Measurements from ENCODE around the gene PAPLN.

The PAPLN gene

DNA sequence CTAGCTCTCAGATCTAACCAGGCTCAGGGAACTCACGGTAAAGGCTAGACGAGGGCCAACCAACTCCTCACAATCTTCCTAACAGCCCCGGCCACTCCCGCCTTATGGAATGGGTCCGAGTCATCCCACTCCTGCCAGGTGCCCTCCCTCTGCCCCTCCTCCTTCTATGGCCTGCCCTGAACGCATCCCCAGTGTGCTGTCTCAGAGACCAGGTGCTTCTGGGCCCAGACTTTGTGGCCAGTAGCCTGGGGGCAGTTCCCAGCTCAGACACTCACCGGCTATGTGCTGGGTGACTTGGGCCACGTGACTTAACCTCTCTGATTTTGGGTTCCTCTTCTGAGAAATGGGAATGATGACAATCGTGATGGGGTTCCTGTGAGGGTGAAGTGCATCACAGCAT lies 22.5 kb downstream of the PAPLN start:
- in situ Hi-C loops (cut with HindIII; ENCODE audit: low sequenced_read_pairs), result no loop called here
- no peak for DNase-seq (ENCODE audit: low read depth)
- H3K4me3 ChIP-seq (ENCODE audit: low read depth, low read length), result no peak overlapping the region
- TF ChIP-seq, protein P1, sequence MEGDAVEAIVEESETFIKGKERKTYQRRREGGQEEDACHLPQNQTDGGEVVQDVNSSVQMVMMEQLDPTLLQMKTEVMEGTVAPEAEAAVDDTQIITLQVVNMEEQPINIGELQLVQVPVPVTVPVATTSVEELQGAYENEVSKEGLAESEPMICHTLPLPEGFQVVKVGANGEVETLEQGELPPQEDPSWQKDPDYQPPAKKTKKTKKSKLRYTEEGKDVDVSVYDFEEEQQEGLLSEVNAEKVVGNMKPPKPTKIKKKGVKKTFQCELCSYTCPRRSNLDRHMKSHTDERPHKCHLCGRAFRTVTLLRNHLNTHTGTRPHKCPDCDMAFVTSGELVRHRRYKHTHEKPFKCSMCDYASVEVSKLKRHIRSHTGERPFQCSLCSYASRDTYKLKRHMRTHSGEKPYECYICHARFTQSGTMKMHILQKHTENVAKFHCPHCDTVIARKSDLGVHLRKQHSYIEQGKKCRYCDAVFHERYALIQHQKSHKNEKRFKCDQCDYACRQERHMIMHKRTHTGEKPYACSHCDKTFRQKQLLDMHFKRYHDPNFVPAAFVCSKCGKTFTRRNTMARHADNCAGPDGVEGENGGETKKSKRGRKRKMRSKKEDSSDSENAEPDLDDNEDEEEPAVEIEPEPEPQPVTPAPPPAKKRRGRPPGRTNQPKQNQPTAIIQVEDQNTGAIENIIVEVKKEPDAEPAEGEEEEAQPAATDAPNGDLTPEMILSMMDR (IDR thresholded peaks at IDR 0.05; ENCODE audit: low read depth, low read length, missing control alignments), result no peak

DNA sequence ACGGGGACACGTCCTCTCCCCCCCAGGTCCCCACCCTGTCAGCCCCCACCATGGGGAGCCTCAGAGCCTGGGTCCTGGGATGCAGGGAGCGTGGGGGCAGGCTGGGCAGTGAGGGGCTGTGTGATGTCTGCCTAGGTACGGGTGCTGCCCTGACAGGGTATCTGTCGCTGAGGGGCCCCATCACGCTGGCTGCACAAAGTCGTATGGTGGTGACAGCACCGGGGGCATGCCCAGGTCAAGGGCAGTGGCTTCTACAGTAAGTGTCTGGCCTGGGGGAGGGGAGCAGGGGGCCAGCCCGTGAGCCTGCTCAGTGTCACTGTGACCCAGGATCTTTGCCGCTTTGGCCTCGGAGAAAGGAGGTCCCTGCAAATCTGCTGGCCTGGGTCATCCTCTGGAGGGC lies 23.3 kb downstream of the PAPLN start:
- no peak overlapping the region for H3K4me3 ChIP-seq (ENCODE audit: low read depth, low read length)
- in situ Hi-C loops (cut with HindIII; ENCODE audit: low sequenced_read_pairs), result no loop called here
- DNase-seq (ENCODE audit: low read depth), result no peak
- TF ChIP-seq, protein P1 (IDR thresholded peaks at IDR 0.05; ENCODE audit: low read depth, low read length, missing control alignments), result no peak

DNA sequence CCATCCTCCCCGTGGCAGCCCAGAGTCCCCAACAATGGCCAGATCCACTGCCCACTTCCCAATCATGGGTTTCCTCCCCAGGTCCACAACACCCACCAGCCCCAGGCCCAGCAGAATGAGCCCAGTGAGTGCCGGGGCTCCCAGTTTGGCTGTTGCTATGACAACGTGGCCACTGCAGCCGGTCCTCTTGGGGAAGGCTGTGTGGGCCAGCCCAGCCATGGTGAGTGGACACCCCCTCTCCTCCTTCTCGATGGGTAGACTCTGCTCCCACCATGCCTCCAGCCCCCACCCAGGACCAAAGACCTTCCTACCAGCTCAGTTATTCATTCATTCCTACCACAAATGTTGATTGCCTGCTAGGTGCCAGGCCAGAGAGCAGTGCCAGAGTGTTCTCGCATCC lies 23.8 kb downstream of the PAPLN start:
- TF ChIP-seq, protein P1 (IDR thresholded peaks at IDR 0.05; ENCODE audit: low read depth, low read length, missing control alignments), result no peak

DNA sequence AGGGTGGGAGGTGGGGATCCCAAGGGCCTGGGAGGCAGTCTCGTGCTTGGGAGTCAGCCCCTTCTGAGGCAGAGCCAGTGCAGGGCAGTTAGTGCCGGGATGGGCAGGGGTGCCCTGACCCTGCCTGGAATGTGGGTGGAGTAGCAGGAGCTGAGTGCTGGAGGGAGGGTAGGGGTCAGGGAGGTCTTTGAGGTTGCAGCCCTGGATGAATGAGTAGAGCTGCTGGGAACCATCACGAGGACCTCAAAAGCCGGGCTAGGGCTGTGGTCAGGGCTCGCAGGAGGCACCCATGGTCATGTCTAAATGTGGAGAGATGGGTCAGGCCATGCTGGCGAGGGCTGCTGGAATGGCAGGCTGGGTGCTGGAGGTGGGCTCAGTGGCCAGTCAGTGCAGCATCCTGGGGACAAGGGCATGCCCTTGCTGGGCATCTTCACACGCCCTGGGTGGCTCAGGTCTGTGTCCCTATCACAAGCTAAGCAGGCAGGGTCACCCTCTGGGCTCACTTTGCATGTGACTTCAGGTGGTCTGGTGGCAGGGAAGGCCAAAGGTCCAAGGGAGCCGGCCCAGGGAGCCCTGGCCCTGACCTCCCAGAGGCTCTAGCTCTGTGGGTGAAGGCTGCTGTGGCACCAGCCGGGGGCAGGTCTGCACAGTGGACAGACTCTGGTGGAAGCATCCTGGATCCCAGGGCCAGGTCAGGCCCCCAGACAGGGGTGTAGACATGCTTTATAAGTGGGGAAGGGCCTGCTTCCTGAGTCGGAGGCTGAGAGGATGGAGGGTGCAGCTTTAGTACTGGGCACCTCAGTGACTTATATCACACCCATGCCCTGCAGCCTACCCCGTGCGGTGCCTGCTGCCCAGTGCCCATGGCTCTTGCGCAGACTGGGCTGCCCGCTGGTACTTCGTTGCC lies 24.5 kb downstream of the PAPLN start:
- in situ Hi-C loops (cut with HindIII; ENCODE audit: low sequenced_read_pairs), result no loop called here
- TF ChIP-seq, protein P1 (IDR thresholded peaks at IDR 0.05; ENCODE audit: low read depth, low read length, missing control alignments), result no peak
- no peak for DNase-seq (ENCODE audit: low read depth)
- no peak overlapping the region for H3K4me3 ChIP-seq (ENCODE audit: low read depth, low read length)

More for the DNA sequence above, 23.8 kb downstream of the PAPLN start:
- no peak overlapping the region for H3K4me3 ChIP-seq (ENCODE audit: low read depth, low read length)
- DNase-seq (ENCODE audit: low read depth), result no peak
- in situ Hi-C loops (cut with HindIII; ENCODE audit: low sequenced_read_pairs), result no loop called here

DNA sequence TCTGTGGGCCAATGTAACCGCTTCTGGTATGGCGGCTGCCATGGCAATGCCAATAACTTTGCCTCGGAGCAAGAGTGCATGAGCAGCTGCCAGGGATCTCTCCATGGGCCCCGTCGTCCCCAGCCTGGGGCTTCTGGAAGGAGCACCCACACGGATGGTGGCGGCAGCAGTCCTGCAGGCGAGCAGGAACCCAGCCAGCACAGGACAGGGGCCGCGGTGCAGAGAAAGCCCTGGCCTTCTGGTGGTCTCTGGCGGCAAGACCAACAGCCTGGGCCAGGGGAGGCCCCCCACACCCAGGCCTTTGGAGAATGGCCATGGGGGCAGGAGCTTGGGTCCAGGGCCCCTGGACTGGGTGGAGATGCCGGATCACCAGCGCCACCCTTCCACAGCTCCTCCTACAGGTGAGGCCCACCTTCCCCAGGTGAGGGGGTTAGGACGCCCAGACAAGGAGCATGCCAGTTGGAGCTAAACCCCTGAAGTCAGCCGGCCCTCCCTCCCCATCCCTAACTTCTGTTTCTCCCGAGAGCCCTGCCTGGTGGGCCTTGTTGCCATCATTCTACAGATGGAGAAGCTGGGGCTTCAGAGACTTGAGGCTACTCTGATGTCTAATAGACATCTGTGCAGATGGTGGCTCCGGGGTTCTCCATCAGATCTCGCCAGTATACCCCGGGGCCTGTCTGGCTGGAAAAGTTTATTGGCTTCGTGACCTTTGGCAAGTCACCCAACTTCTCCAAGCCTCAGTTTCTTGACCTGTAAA lies 25.3 kb downstream of the PAPLN start:
- TF ChIP-seq, protein P1 (IDR thresholded peaks at IDR 0.05; ENCODE audit: low read depth, low read length, missing control alignments), result no peak
- no peak for DNase-seq (ENCODE audit: low read depth)
- in situ Hi-C loops (cut with HindIII; ENCODE audit: low sequenced_read_pairs), result no loop called here
- H3K4me3 ChIP-seq (ENCODE audit: low read depth, low read length), result no peak overlapping the region

DNA sequence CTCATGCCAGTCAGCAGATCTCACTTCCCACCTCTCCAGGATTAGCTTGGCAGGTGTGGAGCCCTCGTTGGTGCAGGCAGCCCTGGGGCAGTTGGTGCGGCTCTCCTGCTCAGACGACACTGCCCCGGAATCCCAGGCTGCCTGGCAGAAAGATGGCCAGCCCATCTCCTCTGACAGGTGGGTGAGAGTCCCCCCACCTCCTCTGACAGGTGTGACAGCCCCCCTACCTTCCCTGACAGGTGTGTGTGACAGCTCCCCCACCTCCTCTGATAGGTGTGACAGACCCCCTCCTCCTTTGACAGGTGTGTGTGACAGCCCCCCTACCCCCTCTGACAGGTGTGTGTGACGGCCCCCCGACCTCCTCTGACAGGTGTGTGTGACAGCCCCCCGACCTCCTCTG lies 26.3 kb downstream of the PAPLN start:
- no peak overlapping the region for H3K4me3 ChIP-seq (ENCODE audit: low read depth, low read length)
- DNase-seq (ENCODE audit: low read depth), result no peak
- TF ChIP-seq, protein P1 (IDR thresholded peaks at IDR 0.05; ENCODE audit: low read depth, low read length, missing control alignments), result no peak
- in situ Hi-C loops (cut with HindIII; ENCODE audit: low sequenced_read_pairs), result no loop called here
